ENCODE data around the gene ATG10. TPM values are rescaled to one million over a fixed set of nuclear protein-coding genes. Genes with fewer than 3 reads are reported as not detected.

Gene ATG10
- total and polyA plus RNA-seq, 2 of the 8 experiments (the other 6 are each of a cell fraction or from before 2014, with no cell fraction given): 3.7 to 8.8 TPM

- TF ChIP-seq CHD7 (IDR thresholded peaks at IDR 0.05; ENCODE audit: insufficient replicate concordance, low read length) (no peak), RAD21 (IDR thresholded peaks at IDR 0.05 in 1 of 2, conservative IDR thresholded peaks at IDR 0.05 in 1 of 2; ENCODE audit: low read depth in 2 of 2, low read length in 2 of 2) (no peak), MAFK (IDR thresholded peaks at IDR 0.05; ENCODE audit: low read depth, low read length) (no peak), FOSL1 (IDR thresholded peaks at IDR 0.05; ENCODE audit: insufficient read depth, low read depth, low read length) (no peak), SP1 (IDR thresholded peaks at IDR 0.05; ENCODE audit: low read depth, low read length) (no peak), JUN (IDR thresholded peaks at IDR 0.05; ENCODE audit: low read depth, low read length) (no peak), ZNF274 (IDR thresholded peaks at IDR 0.05; ENCODE audit: borderline replicate concordance, extremely low read depth, low read length) (no peak), KDM5A (IDR thresholded peaks at IDR 0.05; ENCODE audit: low read length) (no peak), KDM4A (IDR thresholded peaks at IDR 0.05; ENCODE audit: low read depth, low read length, severe bottlenecking) (no peak), ASH2L (IDR thresholded peaks at IDR 0.05; ENCODE audit: low read length) (no peak)
Measured at GRCh38 chr5:82174919-82175219, 203.0 kb downstream of the ATG10 start (continued).

All from H1 (cell line).